ENCODE results near the gene SNCAIP.
"Not testable (repeated sequence)": the region's sequence is repeated elsewhere in the genome, so short reads cannot be mapped to it uniquely, and the experiment has no call there.

The SNCAIP gene

DNA sequence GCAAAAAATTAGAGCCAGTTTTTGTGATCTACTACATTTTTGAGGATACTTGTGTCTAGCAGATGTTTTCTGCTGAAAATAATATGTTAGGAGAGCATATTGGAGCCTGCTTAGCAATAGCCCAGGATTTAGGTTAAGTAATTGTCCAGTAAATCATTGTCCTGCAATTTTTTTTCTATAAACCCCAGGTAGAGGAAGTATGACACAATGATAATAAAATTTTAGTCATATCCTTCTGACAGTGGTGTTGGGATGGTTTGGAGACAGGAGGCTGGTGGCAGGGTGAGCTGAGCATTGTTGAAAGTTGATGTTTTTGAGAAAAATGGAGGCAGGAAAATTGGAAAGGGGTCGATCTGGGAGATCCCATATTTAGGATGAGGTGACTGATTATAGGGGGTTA is 3.5 kb downstream of the SNCAIP start:
- no peak for DNase-seq

DNA sequence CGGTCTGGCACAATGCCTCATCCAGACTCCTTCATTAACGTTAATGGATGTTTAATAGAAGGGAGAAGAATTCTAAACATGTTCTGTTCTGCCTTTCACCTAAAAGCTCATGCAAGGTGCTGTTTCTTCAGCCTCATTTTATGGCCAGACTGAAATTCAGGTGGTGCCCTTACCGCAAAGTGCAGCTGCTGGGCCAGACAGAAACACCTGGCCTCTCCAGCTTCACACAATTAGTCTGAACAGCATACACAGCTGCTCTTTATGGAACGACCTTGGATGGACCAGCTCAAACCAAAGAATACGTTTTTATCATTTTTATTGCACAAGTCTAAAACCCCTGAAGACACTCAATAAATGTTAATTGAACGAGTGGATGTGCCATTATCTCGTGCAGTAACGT is 4.6 kb downstream of the SNCAIP start:
- DNase-seq = no peak

- no peak for DNase-seq
These were observed 7.9 kb downstream of the SNCAIP start for GRCh38 chr5:122319897-122320296.

DNA sequence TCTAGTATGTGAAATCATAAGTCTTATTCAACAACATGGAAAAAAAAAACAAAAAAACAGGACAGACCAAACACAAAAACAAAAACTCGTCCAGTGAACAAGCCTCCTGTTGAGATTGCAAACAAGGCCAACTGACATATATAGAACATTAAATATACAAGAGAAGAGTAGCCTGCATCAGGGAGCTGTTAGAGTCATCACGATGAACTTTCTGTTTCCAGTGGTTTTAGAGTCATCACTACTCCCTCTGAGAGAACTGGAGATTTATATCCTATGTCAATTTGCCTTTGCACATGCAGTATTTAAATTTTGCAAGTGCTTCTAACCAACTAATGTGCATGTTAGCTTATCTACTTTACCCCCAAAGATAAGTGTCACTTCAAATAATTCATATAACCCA is 9.9 kb downstream of the SNCAIP start:
- no peak for DNase-seq

- no peak for DNase-seq
These were observed 10.9 kb downstream of the SNCAIP start for GRCh38 chr5:122322801-122323548.

- no peak for DNase-seq
These were observed 11.7 kb downstream of the SNCAIP start for GRCh38 chr5:122323738-122324137.

- no peak for DNase-seq
These were observed 15.1 kb downstream of the SNCAIP start for GRCh38 chr5:122327110-122327509.

DNA sequence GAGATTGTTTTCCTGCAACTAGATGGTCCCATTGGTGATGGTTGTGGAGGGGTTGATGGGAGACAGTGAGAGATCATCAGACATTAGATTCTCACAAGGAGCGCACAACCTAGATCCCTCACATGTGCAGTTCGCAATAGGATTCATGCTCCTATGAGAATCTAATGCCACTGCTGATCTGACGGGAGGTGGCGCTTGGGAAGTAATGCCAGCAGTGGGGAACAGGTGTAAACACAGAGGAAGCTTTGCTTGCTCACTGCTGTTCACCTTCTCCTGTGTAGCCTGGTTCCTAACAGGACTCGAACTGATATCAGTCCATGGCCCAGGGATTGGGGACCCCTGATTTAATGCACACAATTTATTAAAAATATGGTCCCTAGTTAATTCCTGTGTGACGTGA is 18.8 kb downstream of the SNCAIP start:
- DNase-seq = no peak

- DNase-seq = no peak
These were observed 20.8 kb downstream of the SNCAIP start for GRCh38 chr5:122332599-122333555.

DNA sequence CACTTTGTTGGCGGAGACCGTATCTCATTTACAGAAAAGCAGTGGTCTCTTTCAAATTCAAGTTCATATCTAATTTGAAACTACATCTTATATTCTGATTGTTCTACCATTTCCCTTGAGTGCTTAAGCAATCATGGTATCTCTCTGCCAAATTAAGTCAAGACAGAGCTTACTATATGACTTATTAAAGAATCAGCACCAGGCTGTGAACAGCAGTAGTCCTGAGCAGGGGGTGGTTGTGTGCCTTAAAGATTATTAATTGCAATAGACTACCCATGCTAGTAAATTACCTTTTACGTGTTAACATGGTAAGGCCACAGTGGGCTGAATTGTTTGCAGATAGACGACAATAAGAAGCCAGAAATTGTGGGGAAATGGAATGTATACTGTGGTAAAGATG is 21.5 kb downstream of the SNCAIP start:
- DNase-seq = no peak

GRCh38 chr5:122339591-122339990 is 27.6 kb downstream of the SNCAIP start:
- DNase-seq = no peak

DNA sequence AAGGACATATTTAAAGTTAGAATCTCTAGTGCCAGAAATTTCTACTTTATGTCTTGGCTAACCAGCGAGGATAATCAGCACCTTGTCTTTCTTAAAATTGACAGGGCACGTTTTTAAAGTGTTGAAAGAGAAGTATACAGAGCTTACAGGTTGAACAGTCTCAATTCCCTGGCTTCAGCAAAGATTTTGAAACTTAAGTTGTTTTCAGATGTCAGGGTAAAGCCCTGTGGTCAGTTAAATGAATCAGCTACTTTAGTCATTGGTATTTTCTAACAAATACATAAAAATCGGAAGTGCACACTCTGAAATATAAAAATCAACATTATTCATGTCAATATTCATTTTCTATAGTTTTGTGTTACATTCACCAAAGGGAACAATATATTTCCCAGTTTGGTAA is 29.1 kb downstream of the SNCAIP start:
- no peak for DNase-seq

DNA sequence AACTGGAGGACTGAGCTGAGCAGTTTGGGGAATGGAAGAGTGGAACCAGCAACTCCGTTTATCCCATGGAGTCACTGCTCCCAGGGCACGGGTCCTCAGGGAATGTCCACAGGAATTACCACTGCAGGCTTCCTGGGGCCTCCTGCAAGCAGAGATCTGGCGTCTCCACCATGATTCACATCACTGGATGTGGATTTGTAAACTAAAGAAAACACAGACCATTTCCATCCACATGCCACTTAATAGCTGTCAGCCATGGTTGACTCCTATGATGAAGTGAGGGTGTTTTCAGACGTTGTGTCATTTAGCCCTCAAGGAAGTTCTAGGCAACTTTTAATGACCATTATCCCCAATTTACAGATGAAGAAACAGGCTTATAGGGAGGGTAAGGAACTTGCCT is 30.2 kb downstream of the SNCAIP start:
- DNase-seq = no peak

DNA sequence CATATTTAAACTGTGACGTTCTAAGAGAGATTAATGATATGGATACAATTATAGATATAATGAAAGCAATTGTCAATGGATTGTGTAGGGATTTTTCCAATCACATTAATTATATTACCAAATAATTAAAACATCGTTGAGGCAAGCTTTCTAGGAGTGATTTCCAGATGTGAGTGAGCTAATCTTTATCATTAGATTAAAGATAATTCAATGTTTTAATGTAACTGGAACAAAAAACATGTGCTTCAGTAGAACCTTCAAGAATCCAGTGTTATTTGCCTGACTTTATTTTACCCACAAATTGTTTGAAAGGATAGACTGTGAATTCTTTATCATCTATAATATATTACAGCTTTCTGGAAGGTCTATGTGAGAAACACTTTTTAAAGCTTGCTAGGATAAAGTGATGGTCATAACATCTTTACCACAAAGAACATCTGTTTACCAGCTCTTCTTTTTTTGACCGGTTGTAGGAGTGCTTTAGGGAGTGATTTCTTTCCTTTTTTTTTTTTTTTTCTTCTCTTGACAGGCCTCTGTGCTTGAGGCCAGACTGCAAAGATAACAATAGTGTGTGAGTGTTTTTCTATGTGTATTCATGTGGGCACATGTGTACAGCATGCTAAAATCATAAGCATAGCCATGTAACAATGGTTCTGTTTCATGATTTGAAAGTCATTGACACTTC is 35.0 kb downstream of the SNCAIP start:
- peak; percentile 32 for DNase-seq

DNA sequence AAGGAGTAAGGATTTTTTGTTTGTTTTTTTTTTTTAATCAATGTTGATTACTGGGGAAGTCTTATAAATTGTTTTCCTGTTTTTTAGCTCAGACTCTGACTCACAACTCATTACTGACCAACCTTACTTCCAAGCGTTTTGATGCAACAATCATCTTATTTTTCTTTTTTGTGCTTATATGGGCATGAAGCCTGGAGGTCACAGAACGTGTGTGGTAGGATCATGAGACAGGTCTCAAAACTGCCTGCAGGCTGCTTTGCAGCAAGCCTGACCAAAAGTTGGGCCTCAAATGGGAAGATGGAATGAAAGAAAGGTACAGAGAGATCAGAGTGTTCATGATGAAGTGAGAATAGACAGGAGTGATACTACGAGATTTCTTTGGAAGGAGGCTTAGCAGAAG is 38.5 kb downstream of the SNCAIP start:
- DNase-seq = no peak

- DNase-seq = peak; percentile 65
These were observed 39.5 kb downstream of the SNCAIP start for GRCh38 chr5:122351416-122352157.

- DNase-seq = peak; percentile 72
These were observed 40.3 kb downstream of the SNCAIP start for GRCh38 chr5:122352331-122352730.

DNA sequence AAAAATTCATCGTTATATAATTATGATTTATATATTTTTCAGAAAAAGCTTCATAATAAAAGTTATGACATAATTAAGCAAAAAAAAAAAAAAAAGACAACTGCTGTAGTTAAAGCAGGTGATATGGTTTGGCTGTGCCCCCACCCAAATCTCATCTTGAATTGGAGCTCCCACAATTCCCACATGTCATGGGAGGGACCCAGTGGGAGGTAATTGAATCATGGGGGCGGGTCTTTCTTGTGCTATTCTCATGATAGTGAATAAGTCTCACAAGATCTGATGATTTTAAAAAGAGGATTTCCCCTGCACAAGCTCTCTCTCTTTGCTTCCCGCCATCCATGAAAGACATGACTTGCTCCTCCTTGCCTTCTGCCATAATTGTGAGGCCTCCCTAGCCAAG is 41.3 kb downstream of the SNCAIP start:
- DNase-seq = not testable (repeated sequence)

GRCh38 chr5:122354293-122354692 is 42.3 kb downstream of the SNCAIP start:
- no peak for DNase-seq

DNA sequence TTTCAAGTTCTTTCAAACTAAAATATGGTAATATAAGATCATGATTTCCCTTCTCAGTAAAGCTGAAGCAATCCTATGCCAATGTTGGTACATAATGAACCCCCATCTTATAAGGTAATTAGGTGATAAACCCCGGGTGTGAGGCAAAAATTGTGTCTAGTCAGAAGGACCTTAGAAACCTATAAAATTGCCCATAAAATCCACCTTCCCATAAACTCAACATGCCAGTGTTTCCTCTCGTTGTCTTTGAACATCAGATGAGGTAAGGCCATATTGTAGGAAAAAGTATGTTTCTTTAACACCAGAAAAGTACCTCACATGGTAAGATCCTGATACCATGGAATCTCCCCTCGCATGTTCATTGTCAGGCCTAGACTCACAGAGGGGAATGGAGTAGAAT is 43.3 kb downstream of the SNCAIP start:
- DNase-seq = no peak

- no peak for DNase-seq
These were observed 44.8 kb downstream of the SNCAIP start for GRCh38 chr5:122356855-122357254.

DNA sequence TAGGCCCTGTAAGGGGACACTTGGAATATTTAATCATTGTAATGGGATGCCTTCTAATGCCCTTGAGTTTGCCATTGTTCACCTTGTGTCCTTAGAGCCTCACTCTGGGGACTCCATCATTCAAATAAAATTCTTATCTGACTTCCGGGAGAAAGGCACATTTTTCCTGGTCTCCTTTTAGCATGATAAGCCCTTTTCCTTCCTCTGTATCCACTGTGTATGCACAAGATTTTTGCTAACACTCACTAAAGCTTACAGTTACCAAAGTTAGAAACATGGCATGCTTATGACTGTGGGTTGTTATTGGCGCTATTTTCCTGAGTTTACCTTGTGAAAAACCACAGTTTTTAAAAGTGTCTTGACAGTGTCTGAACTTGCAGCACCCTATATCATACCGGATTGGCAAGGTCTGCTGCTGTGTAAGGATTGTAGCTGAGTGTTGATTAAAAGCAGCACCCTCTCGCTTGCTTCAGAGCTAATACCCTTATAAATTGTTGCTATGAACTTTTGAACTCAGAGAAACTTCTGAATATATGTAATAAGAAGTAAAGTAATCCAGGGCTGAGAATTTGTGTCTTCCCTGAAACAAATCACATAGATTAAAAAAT is 46.4 kb downstream of the SNCAIP start:
- peak; percentile 16 for DNase-seq
